Neuron (in vitro differentiated cells): ENCODE results near the gene EEA1.
"Not testable (repeated sequence)": the region's sequence is repeated elsewhere in the genome, so short reads cannot be mapped to it uniquely, and the experiment has no call there.

Experiments used
- H2AFZ ChIP-seq: one replicate; pipeline ENCODE4 v1.6.1; 2013; ENCODE audit warnings: low read depth, mild to moderate bottlenecking, inconsistent platforms, low read length, moderate library complexity
- H3K27me3 ChIP-seq: one replicate; pipeline ENCODE4 v1.6.1; 2013; ENCODE audit warnings: low read length; ENCODE audit not compliant: insufficient read depth
- H3K36me3 ChIP-seq: one replicate; pipeline ENCODE4 v1.6.1; 2013; ENCODE audit warnings: low read length; ENCODE audit not compliant: insufficient read depth
- H3K4me1 ChIP-seq: one replicate; pipeline ENCODE4 v1.6.1; 2013; ENCODE audit warnings: low read length; ENCODE audit not compliant: insufficient read depth
- H3K4me3 ChIP-seq: 2 replicates; pipeline ENCODE4 v1.5.1; 2013; ENCODE audit warnings: mild to moderate bottlenecking, low read length, moderate library complexity
- H3K9me3 ChIP-seq: one replicate; pipeline ENCODE4 v1.6.1; 2013; ENCODE audit warnings: low read length

The EEA1 gene

GRCh38 chr12:92769124-92769901 is 159.8 kb downstream of the EEA1 start:
- no peaks in the 10 kb centered on the region for H3K27me3 ChIP-seq
- H3K4me3 ChIP-seq, result no peak overlapping the region
- no peaks in the 10 kb centered on the region for H3K36me3 ChIP-seq
- no peak overlapping the region for H2AFZ ChIP-seq
- H3K4me1 ChIP-seq, result peaks cover 10% of the 10 kb centered on the region
- H3K9me3 ChIP-seq, result no peaks in the 10 kb centered on the region

GRCh38 chr12:92765871-92766270 is 163.2 kb downstream of the EEA1 start:
- Histone ChIP-seq H3K4me3 (no peak overlapping the region), H3K27me3 (no peaks in the 10 kb centered on the region), H3K4me1 (peaks cover 10% of the 10 kb centered on the region), H3K36me3 (no peaks in the 10 kb centered on the region), H3K9me3 (no peaks in the 10 kb centered on the region), H2AFZ (no peak overlapping the region)

GRCh38 chr12:92764831-92765230 is 164.3 kb downstream of the EEA1 start:
- no peaks in the 10 kb centered on the region for H3K27me3 ChIP-seq
- peaks cover 10% of the 10 kb centered on the region for H3K4me1 ChIP-seq
- H3K36me3 ChIP-seq, result no peaks in the 10 kb centered on the region
- H3K9me3 ChIP-seq, result no peaks in the 10 kb centered on the region
- no peak overlapping the region for H3K4me3 ChIP-seq
- no peak overlapping the region for H2AFZ ChIP-seq

GRCh38 chr12:92762773-92763172 is 166.3 kb downstream of the EEA1 start:
- no peak overlapping the region for H2AFZ ChIP-seq
- no peaks in the 10 kb centered on the region for H3K27me3 ChIP-seq
- H3K4me1 ChIP-seq, result no peaks in the 10 kb centered on the region
- H3K9me3 ChIP-seq, result no peaks in the 10 kb centered on the region
- no peaks in the 10 kb centered on the region for H3K36me3 ChIP-seq
- no peak overlapping the region for H3K4me3 ChIP-seq

GRCh38 chr12:92759634-92760268 is 169.3 kb downstream of the EEA1 start:
- H3K36me3 ChIP-seq, result no peaks in the 10 kb centered on the region
- no peaks in the 10 kb centered on the region for H3K4me1 ChIP-seq
- H3K27me3 ChIP-seq, result no peaks in the 10 kb centered on the region
- H3K9me3 ChIP-seq, result no peaks in the 10 kb centered on the region
- H3K4me3 ChIP-seq, result no peak overlapping the region
- H2AFZ ChIP-seq, result no peak overlapping the region

GRCh38 chr12:92757597-92758121 is 171.4 kb downstream of the EEA1 start:
- Histone ChIP-seq H3K27me3 (no peaks in the 10 kb centered on the region), H3K4me1 (no peaks in the 10 kb centered on the region), H3K9me3 (no peaks in the 10 kb centered on the region), H3K36me3 (no peaks in the 10 kb centered on the region), H2AFZ (no peak overlapping the region), H3K4me3 (no peak overlapping the region)

GRCh38 chr12:92756898-92757596 is 172.0 kb downstream of the EEA1 start:
- no peaks in the 10 kb centered on the region for H3K9me3 ChIP-seq
- H3K4me1 ChIP-seq, result no peaks in the 10 kb centered on the region
- H3K36me3 ChIP-seq, result no peaks in the 10 kb centered on the region
- no peaks in the 10 kb centered on the region for H3K27me3 ChIP-seq
- H2AFZ ChIP-seq, result no peak overlapping the region
- no peak overlapping the region for H3K4me3 ChIP-seq

- no peaks in the 10 kb centered on the region for H3K9me3 ChIP-seq
- no peaks in the 10 kb centered on the region for H3K36me3 ChIP-seq
- H2AFZ ChIP-seq, result no peak overlapping the region
- no peak overlapping the region for H3K4me3 ChIP-seq
- no peaks in the 10 kb centered on the region for H3K27me3 ChIP-seq
- no peaks in the 10 kb centered on the region for H3K4me1 ChIP-seq
Measured at GRCh38 chr12:92753976-92754885, 174.9 kb downstream of the EEA1 start.

GRCh38 chr12:92749691-92750090 is 179.4 kb downstream of the EEA1 start:
- H2AFZ ChIP-seq, H3K4me3 ChIP-seq, H3K9me3 ChIP-seq, H3K27me3 ChIP-seq, H3K4me1 ChIP-seq, H3K36me3 ChIP-seq: not testable (repeated sequence)

- Histone ChIP-seq H3K9me3 (no peaks in the 10 kb centered on the region), H3K4me3 (no peak overlapping the region), H3K27me3 (no peaks in the 10 kb centered on the region), H3K36me3 (no peaks in the 10 kb centered on the region), H2AFZ (no peak overlapping the region), H3K4me1 (no peaks in the 10 kb centered on the region)
Measured at GRCh38 chr12:92747151-92747550, 181.9 kb downstream of the EEA1 start.

GRCh38 chr12:92745856-92746550 is 183.1 kb downstream of the EEA1 start:
- Histone ChIP-seq H3K4me1 (no peaks in the 10 kb centered on the region), H3K36me3 (no peaks in the 10 kb centered on the region), H3K9me3 (no peaks in the 10 kb centered on the region), H3K4me3 (no peak overlapping the region), H2AFZ (no peak overlapping the region), H3K27me3 (no peaks in the 10 kb centered on the region)

- H3K9me3 ChIP-seq, result no peaks in the 10 kb centered on the region
- H3K4me1 ChIP-seq, result no peaks in the 10 kb centered on the region
- no peaks in the 10 kb centered on the region for H3K27me3 ChIP-seq
- no peak overlapping the region for H2AFZ ChIP-seq
- H3K4me3 ChIP-seq, result no peak overlapping the region
- no peaks in the 10 kb centered on the region for H3K36me3 ChIP-seq
Measured at GRCh38 chr12:92743026-92743425, 186.1 kb downstream of the EEA1 start.
